ENCODE results near the gene IGSF3. TPM values are rescaled to one million over a fixed set of nuclear protein-coding genes. Genes with fewer than 3 reads are reported as not detected.
A peak's percentile ranks its signal among the peaks of the same experiment; 100 is the strongest.
"Not testable (repeated sequence)": the region's sequence is repeated elsewhere in the genome, so short reads cannot be mapped to it uniquely, and the experiment has no call there.

IGSF3 gene
- total RNA-seq, 1 donor from 2014 or later: 34.8 TPM

- Histone ChIP-seq H3K27me3 (ENCODE audit: control insufficient read depth, insufficient read depth, low read length) (no peaks in the 10 kb centered on the region), H3K36me3 (ENCODE audit: control insufficient read depth, insufficient read depth, low read length) (no peaks in the 10 kb centered on the region), H3K4me3 (ENCODE audit: low read depth, low read length) (no peak overlapping the region)
- no peak for DNase-seq (ENCODE audit: low read depth)
- TF ChIP-seq CTCF (IDR thresholded peaks at IDR 0.05; ENCODE audit: insufficient read depth, low read length, poor library complexity, severe bottlenecking): no peak
These were observed 5.9 kb downstream of the IGSF3 start for GRCh38 chr1:116661633-116662032.

- not testable (repeated sequence) for DNase-seq (ENCODE audit: low read depth); H3K36me3 ChIP-seq (ENCODE audit: control insufficient read depth, insufficient read depth, low read length); H3K27me3 ChIP-seq (ENCODE audit: control insufficient read depth, insufficient read depth, low read length); H3K4me3 ChIP-seq (ENCODE audit: low read depth, low read length)
These were observed 8.9 kb downstream of the IGSF3 start for GRCh38 chr1:116658645-116659044.

- not testable (repeated sequence) for DNase-seq (ENCODE audit: low read depth); H3K27me3 ChIP-seq (ENCODE audit: control insufficient read depth, insufficient read depth, low read length)
These were observed 9.7 kb downstream of the IGSF3 start for GRCh38 chr1:116657836-116658235.

GRCh38 chr1:116654351-116654750 lies 13.2 kb downstream of the IGSF3 start:
- no peak for TF ChIP-seq CTCF (IDR thresholded peaks at IDR 0.05; ENCODE audit: insufficient read depth, low read length, poor library complexity, severe bottlenecking)
- H3K4me3 ChIP-seq (ENCODE audit: low read depth, low read length): no peak overlapping the region
- no peaks in the 10 kb centered on the region for H3K36me3 ChIP-seq (ENCODE audit: control insufficient read depth, insufficient read depth, low read length)
- DNase-seq (ENCODE audit: low read depth): no peak
- no peaks in the 10 kb centered on the region for H3K27me3 ChIP-seq (ENCODE audit: control insufficient read depth, insufficient read depth, low read length)

More at GRCh38 chr1:116657836-116658235, 9.7 kb downstream of the IGSF3 start:
- not testable (repeated sequence) for H3K36me3 ChIP-seq (ENCODE audit: control insufficient read depth, insufficient read depth, low read length); H3K4me3 ChIP-seq (ENCODE audit: low read depth, low read length)

- H3K4me3 ChIP-seq (ENCODE audit: low read depth, low read length); H3K27me3 ChIP-seq (ENCODE audit: control insufficient read depth, insufficient read depth, low read length); DNase-seq (ENCODE audit: low read depth); H3K36me3 ChIP-seq (ENCODE audit: control insufficient read depth, insufficient read depth, low read length): not testable (repeated sequence)
These were observed 14.9 kb downstream of the IGSF3 start for GRCh38 chr1:116652598-116652997.

GRCh38 chr1:116650781-116651180 lies 16.8 kb downstream of the IGSF3 start:
- H3K27me3 ChIP-seq (ENCODE audit: control insufficient read depth, insufficient read depth, low read length); H3K36me3 ChIP-seq (ENCODE audit: control insufficient read depth, insufficient read depth, low read length); H3K4me3 ChIP-seq (ENCODE audit: low read depth, low read length); DNase-seq (ENCODE audit: low read depth): not testable (repeated sequence)

- H3K36me3 ChIP-seq (ENCODE audit: control insufficient read depth, insufficient read depth, low read length); DNase-seq (ENCODE audit: low read depth); H3K4me3 ChIP-seq (ENCODE audit: low read depth, low read length); H3K27me3 ChIP-seq (ENCODE audit: control insufficient read depth, insufficient read depth, low read length): not testable (repeated sequence)
These were observed 18.5 kb downstream of the IGSF3 start for GRCh38 chr1:116649041-116649440.

- H3K4me3 ChIP-seq (ENCODE audit: low read depth, low read length); H3K36me3 ChIP-seq (ENCODE audit: control insufficient read depth, insufficient read depth, low read length); DNase-seq (ENCODE audit: low read depth); H3K27me3 ChIP-seq (ENCODE audit: control insufficient read depth, insufficient read depth, low read length): not testable (repeated sequence)
These were observed 19.2 kb downstream of the IGSF3 start for GRCh38 chr1:116648325-116648724.

- H3K4me3 ChIP-seq (ENCODE audit: low read depth, low read length); DNase-seq (ENCODE audit: low read depth); H3K36me3 ChIP-seq (ENCODE audit: control insufficient read depth, insufficient read depth, low read length); H3K27me3 ChIP-seq (ENCODE audit: control insufficient read depth, insufficient read depth, low read length): not testable (repeated sequence)
These were observed 20.3 kb downstream of the IGSF3 start for GRCh38 chr1:116647186-116647585.

- not testable (repeated sequence) for H3K27me3 ChIP-seq (ENCODE audit: control insufficient read depth, insufficient read depth, low read length); H3K4me3 ChIP-seq (ENCODE audit: low read depth, low read length); H3K36me3 ChIP-seq (ENCODE audit: control insufficient read depth, insufficient read depth, low read length)
- peak; percentile 38 for DNase-seq (ENCODE audit: low read depth)
These were observed 20.8 kb downstream of the IGSF3 start for GRCh38 chr1:116646673-116647170.

- not testable (repeated sequence) for H3K36me3 ChIP-seq (ENCODE audit: control insufficient read depth, insufficient read depth, low read length); DNase-seq (ENCODE audit: low read depth); H3K4me3 ChIP-seq (ENCODE audit: low read depth, low read length); H3K27me3 ChIP-seq (ENCODE audit: control insufficient read depth, insufficient read depth, low read length)
These were observed 21.5 kb downstream of the IGSF3 start for GRCh38 chr1:116645802-116646672.

- DNase-seq (ENCODE audit: low read depth); H3K4me3 ChIP-seq (ENCODE audit: low read depth, low read length); H3K27me3 ChIP-seq (ENCODE audit: control insufficient read depth, insufficient read depth, low read length); H3K36me3 ChIP-seq (ENCODE audit: control insufficient read depth, insufficient read depth, low read length): not testable (repeated sequence)
These were observed 22.5 kb downstream of the IGSF3 start for GRCh38 chr1:116644993-116645392.

- DNase-seq (ENCODE audit: low read depth); H3K36me3 ChIP-seq (ENCODE audit: control insufficient read depth, insufficient read depth, low read length); H3K27me3 ChIP-seq (ENCODE audit: control insufficient read depth, insufficient read depth, low read length); H3K4me3 ChIP-seq (ENCODE audit: low read depth, low read length): not testable (repeated sequence)
These were observed 23.4 kb downstream of the IGSF3 start for GRCh38 chr1:116644096-116644495.

All from kidney epithelial cell (primary cell).